SU-DHL-6 (cell line): Measurements from ENCODE around the gene KCNK18.

ENCODE experiments used
- H2AFZ ChIP-seq: fragments of 200-600 bp; sonication (generic); 2 replicates; pipeline ENCODE4 v1.6.1; 2014; ENCODE audit warnings: low read depth, mild to moderate bottlenecking, moderate library complexity, mixed read lengths, antibody characterized with exemption, low read length; ENCODE audit not compliant: severe bottlenecking
- H3F3A ChIP-seq: fragments of 200-600 bp; shearing (Covaris generic); 2 replicates; pipeline ENCODE4 v1.6.0; 2016; ENCODE audit warnings: antibody characterized with exemption, mild to moderate bottlenecking; ENCODE audit not compliant: insufficient read depth
- H3K27ac ChIP-seq: fragments of 200-600 bp; sonication (generic); 2 replicates; pipeline ENCODE4 v1.5.1; 2016; ENCODE audit warnings: low read depth, mild to moderate bottlenecking, low read length, moderate library complexity, mixed read lengths
- H3K27me3 ChIP-seq: fragments of 200-600 bp; sonication (generic), shearing (Covaris generic); 2 replicates; pipeline ENCODE4 v1.6.0; 2014; ENCODE audit warnings: mild to moderate bottlenecking, low read length
- H3K36me3 ChIP-seq: fragments of 200-600 bp; sonication (generic); 2 replicates; pipeline ENCODE4 v1.6.1; 2014; ENCODE audit warnings: mild to moderate bottlenecking, low read length, mixed read lengths
- H3K4me2 ChIP-seq: fragments of 300-600, 200-600 bp; shearing (Covaris generic), sonication (generic); 2 replicates; pipeline ENCODE4 v1.6.0; 2014; ENCODE audit warnings: low read length, low read depth, mild to moderate bottlenecking; ENCODE audit not compliant: poor library complexity, severe bottlenecking
- H3K4me3 ChIP-seq: fragments of 200-600 bp; sonication (generic); 2 replicates; pipeline ENCODE4 v1.5.1; 2014; ENCODE audit warnings: antibody characterized with exemption, low read length, mild to moderate bottlenecking, mixed read lengths; ENCODE audit not compliant: insufficient read depth, poor library complexity, severe bottlenecking
- H3K79me2 ChIP-seq: fragments of 200-600 bp; sonication (generic); 2 replicates; pipeline ENCODE4 v1.6.1; 2014; ENCODE audit warnings: mild to moderate bottlenecking, low read length, moderate library complexity; ENCODE audit not compliant: insufficient read depth
- H3K9ac ChIP-seq: fragments of 200-600 bp; sonication (generic); 2 replicates; pipeline ENCODE4 v1.7.0; 2014; ENCODE audit warnings: mild to moderate bottlenecking, low read length
- H3K9me2 ChIP-seq: fragments of 200-600 bp; sonication (generic); replicated peaks from 2 replicates; pipeline ENCODE4 v1.6.1; 2014; ENCODE audit warnings: low read length; ENCODE audit not compliant: insufficient read depth
- H3K9me3 ChIP-seq: fragments of 200-600 bp; sonication (generic); 2 replicates; pipeline ENCODE4 v1.6.1; 2014; ENCODE audit warnings: low read length, mixed read lengths; ENCODE audit not compliant: insufficient read depth
- H4K20me1 ChIP-seq: fragments of 200-600 bp; sonication (generic); 2 replicates; pipeline ENCODE4 v1.6.1; 2014; ENCODE audit warnings: low read depth, mild to moderate bottlenecking, antibody characterized with exemption, low read length, moderate library complexity, mixed read lengths
- EZH2phosphoT487 ChIP-seq: fragments of 200-600 bp; sonication (generic), shearing (Covaris generic); conservative IDR thresholded peaks from 2 replicates; pipeline ENCODE4 v1.6.1; 2018; ENCODE audit warnings: mild to moderate bottlenecking, antibody characterized with exemption, low read length, moderate library complexity, mixed read lengths
- TF ChIP-seq, protein P1 (sequence below): fragments of 200-600 bp; sonication (generic); IDR thresholded peaks from one replicate; pipeline ENCODE4 v1.5.1; 2017; ENCODE audit warnings: antibody characterized with exemption, mild to moderate bottlenecking, low read length, moderate library complexity; ENCODE audit not compliant: insufficient read depth, poor library complexity, severe bottlenecking

Gene KCNK18

DNA sequence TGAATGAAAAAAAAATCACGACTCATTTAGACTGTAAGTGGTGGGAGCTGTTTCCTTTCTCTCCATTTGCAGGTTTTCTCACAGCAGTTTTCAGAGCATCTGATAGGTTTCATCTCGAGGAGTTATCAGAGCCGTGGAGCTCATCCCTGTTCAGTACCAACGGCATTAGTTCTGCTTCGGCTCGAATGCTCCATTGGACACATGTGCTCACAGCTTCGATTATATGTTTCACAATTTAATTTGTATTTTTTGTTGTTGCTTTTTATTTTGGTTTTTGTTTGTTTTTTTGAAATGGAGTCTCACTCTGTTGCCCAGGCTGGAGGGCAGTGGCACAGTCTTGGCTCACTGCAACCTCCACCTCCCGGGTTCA is 45.2 kb downstream of the KCNK18 start:
- no peaks in the 10 kb centered on the region for H3K36me3 ChIP-seq
- H3F3A ChIP-seq = no peaks in the 10 kb centered on the region
- TF ChIP-seq EZH2phosphoT487 = no peak
- TF ChIP-seq, protein P1, sequence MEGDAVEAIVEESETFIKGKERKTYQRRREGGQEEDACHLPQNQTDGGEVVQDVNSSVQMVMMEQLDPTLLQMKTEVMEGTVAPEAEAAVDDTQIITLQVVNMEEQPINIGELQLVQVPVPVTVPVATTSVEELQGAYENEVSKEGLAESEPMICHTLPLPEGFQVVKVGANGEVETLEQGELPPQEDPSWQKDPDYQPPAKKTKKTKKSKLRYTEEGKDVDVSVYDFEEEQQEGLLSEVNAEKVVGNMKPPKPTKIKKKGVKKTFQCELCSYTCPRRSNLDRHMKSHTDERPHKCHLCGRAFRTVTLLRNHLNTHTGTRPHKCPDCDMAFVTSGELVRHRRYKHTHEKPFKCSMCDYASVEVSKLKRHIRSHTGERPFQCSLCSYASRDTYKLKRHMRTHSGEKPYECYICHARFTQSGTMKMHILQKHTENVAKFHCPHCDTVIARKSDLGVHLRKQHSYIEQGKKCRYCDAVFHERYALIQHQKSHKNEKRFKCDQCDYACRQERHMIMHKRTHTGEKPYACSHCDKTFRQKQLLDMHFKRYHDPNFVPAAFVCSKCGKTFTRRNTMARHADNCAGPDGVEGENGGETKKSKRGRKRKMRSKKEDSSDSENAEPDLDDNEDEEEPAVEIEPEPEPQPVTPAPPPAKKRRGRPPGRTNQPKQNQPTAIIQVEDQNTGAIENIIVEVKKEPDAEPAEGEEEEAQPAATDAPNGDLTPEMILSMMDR = no peak
- H3K4me2 ChIP-seq = no peak overlapping the region
- no peak overlapping the region for H3K9ac ChIP-seq
- no peak overlapping the region for H2AFZ ChIP-seq
- H3K9me2 ChIP-seq = no peaks in the 10 kb centered on the region
- H3K27me3 ChIP-seq = no peaks in the 10 kb centered on the region
- H3K9me3 ChIP-seq = 0 out of 2 replicates have a peak, but pooled peaks cover 5% of the 10 kb centered on the region
- H3K4me3 ChIP-seq = no peak overlapping the region
- no peak overlapping the region for H3K27ac ChIP-seq
- no peaks in the 10 kb centered on the region for H4K20me1 ChIP-seq
- H3K79me2 ChIP-seq = no peaks in the 10 kb centered on the region

DNA sequence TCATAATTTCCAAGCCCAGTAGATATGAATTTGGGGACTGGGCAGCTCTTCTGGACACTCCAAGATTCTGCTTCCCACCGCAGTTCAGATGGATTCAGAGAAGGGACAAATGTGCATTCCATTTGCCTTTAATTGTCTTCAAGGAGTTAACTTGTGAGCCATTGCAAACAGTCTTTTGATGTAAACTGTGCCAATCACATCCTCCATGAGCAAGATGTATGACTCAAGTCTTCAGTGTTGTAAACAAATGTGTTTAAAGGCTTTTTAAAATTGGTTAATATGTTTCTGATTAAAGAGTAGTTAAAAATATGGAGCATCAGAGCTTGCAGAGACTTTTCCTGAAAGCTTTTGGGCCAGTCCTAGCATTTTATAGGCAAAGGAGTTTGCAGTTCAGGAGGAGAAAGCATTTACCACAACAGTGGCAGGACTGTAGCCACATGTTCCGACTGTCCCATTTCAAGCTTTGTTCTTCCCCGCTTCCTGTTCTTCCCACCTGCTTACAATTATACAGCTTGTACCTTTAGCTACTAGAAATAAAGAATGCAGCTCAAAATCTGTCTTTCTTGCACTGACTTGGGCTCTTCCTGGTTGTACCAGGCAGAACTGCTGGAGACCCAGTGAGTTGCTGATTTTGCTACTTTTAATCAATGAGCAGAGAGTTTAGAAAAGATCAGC is 49.8 kb downstream of the KCNK18 start:
- no peaks in the 10 kb centered on the region for H3F3A ChIP-seq
- H3K4me2 ChIP-seq = no peak overlapping the region
- H3K9ac ChIP-seq = no peak overlapping the region
- no peak for TF ChIP-seq EZH2phosphoT487
- TF ChIP-seq, protein P1 = no peak
- no peaks in the 10 kb centered on the region for H3K79me2 ChIP-seq
- H4K20me1 ChIP-seq = no peaks in the 10 kb centered on the region
- H3K4me3 ChIP-seq = no peak overlapping the region
- no peak overlapping the region for H2AFZ ChIP-seq
- H3K27me3 ChIP-seq = no peaks in the 10 kb centered on the region
- H3K9me3 ChIP-seq = no peaks in the 10 kb centered on the region
- no peak overlapping the region for H3K27ac ChIP-seq
- H3K9me2 ChIP-seq = no peaks in the 10 kb centered on the region
- no peaks in the 10 kb centered on the region for H3K36me3 ChIP-seq

DNA sequence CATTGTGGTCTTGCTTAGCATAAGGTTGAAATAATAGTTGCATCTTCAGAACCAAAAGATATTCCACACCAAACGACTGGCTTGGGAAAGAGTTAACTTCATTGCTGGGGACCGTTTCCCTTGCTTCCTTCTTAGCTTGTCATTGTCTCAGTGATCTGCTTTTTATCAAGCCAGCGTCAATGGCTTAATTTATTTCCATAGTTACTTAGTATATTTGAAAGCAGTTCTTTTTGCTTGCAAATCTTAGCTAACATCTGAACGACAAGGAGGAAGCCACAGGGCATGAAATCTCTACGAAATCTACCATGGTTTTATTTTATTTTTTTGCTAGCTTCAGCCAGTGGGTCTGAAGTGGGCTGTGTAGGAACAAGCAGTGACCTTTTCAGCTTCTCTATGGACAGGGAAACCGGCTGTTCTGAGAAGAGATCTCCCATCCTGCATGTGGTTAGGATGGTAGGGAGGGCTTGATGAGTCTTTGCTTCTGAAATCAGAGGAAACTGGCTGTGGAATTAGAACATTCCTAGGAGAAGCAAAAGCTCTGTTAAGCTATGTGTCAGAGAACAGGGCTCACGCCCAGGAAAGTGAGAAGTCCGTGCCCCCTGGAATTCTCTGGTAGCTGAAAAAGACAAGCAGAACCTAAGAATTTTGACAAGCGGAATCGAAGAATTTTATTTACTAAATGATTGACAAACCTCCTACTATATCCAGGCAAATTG is 51.6 kb downstream of the KCNK18 start:
- no peaks in the 10 kb centered on the region for H3K9me3 ChIP-seq
- no peaks in the 10 kb centered on the region for H3K27me3 ChIP-seq
- H3K79me2 ChIP-seq = no peaks in the 10 kb centered on the region
- H3K9ac ChIP-seq = no peak overlapping the region
- no peak overlapping the region for H3K4me2 ChIP-seq
- H2AFZ ChIP-seq = no peak overlapping the region
- H3F3A ChIP-seq = no peaks in the 10 kb centered on the region
- H3K9me2 ChIP-seq = no peaks in the 10 kb centered on the region
- no peak overlapping the region for H3K27ac ChIP-seq
- H3K4me3 ChIP-seq = no peak overlapping the region
- no peak for TF ChIP-seq EZH2phosphoT487
- TF ChIP-seq, protein P1 = no peak
- H4K20me1 ChIP-seq = no peaks in the 10 kb centered on the region
- no peaks in the 10 kb centered on the region for H3K36me3 ChIP-seq
